Vagina (tissue), 2 donors: ENCODE measurements around the gene RPS6KA2. TPM values are rescaled to one million over a fixed set of nuclear protein-coding genes. Genes with fewer than 3 reads are reported as not detected.

Experiments
- DNase-seq, 2 donors: peaks; one replicate each; pipeline ENCODE4 v3.0.0-alpha.2; 2017; ENCODE audit errors: extremely low spot score in 2 of 2
- H3K27ac ChIP-seq: fragments of 200-600 bp; sonication (generic); one replicate; pipeline ENCODE4 v1.5.1; 2019
- H3K27me3 ChIP-seq: fragments of 200-600 bp; sonication (generic); one replicate; pipeline ENCODE4 v1.5.1; 2019
- H3K36me3 ChIP-seq, 2 donors: fragments of 200-600 bp; sonication (generic); one replicate each; pipeline ENCODE4 v1.5.1; 2017 to 2019
- H3K4me1 ChIP-seq: fragments of 200-600 bp; sonication (generic); one replicate; pipeline ENCODE4 v1.5.1; 2019
- H3K4me3 ChIP-seq, 2 donors: fragments of 200-600 bp; sonication (generic); 1 replicate in 1 of 2; 2 replicates in 1 of 2; pipeline ENCODE4 v1.5.1; 2016 to 2019
- H3K9me3 ChIP-seq: fragments of 200-600 bp; sonication (generic); one replicate; pipeline ENCODE4 v1.5.1; 2019
- CTCF ChIP-seq, 3 experiments: fragments of 450-650 bp in 2 of 3; fragments of 200-600 bp in 1 of 3; sonication (generic) in 1 of 3; IDR thresholded peaks; one replicate each; pipeline ENCODE4 v1.5.1; 2017 to 2019; ENCODE audit warnings: antibody characterized with exemption in 3 of 3, mild to moderate bottlenecking in 2 of 3, moderate library complexity in 2 of 3
- POLR2A ChIP-seq, 2 donors: fragments of 450-650 bp; IDR thresholded peaks; one replicate each; pipeline ENCODE4 v1.6.1; 2017; ENCODE audit warnings: antibody characterized with exemption in 2 of 2, mild to moderate bottlenecking in 2 of 2, moderate library complexity in 2 of 2
- POLR2AphosphoS5 ChIP-seq, 2 donors: sonication (generic); formaldehyde crosslinking; IDR thresholded peaks; one replicate each; pipeline ENCODE4 v1.9.0; 2017; ENCODE audit warnings: antibody characterized with exemption in 2 of 2, mild to moderate bottlenecking in 2 of 2, low read depth in 1 of 2; ENCODE audit not compliant: insufficient read depth in 1 of 2
- intact Hi-C: fragments of 100-400 bp; cut with DNase I; formaldehyde crosslinking; loops from one replicate; pipeline ENCODE4 v1.15.1; 2023
- total RNA-seq: library from RNA; depleted of rRNA; stranded (reverse); fragments of >200 nt; gene quantifications from one replicate; pipeline ENCODE4 v1.2.3, GENCODE V29; 2016

The RPS6KA2 gene
- total RNA-seq, 1 donor from 2014 or later, result 65.1 TPM

GRCh38 chr6:166581091-166581511 is 46.0 kb downstream of the RPS6KA2 start:
- TF ChIP-seq CTCF (IDR thresholded peaks at IDR 0.05), result no peak
- TF ChIP-seq POLR2AphosphoS5 (IDR thresholded peaks at IDR 0.05; ENCODE audit: insufficient read depth in 1 of 2, low read depth in 1 of 2), result no peak
- TF ChIP-seq POLR2A (IDR thresholded peaks at IDR 0.05), result no peak
- Histone ChIP-seq H3K27ac (no peak overlapping the region), H3K9me3 (no peaks in the 10 kb centered on the region), H3K27me3 (no peaks in the 10 kb centered on the region), H3K4me3 (no peak overlapping the region), H3K4me1 (peaks cover 20% of the 10 kb centered on the region), H3K36me3 (no peaks in the 10 kb centered on the region)
- DNase-seq, result peak in 1 of 2 donors; percentile 52
- intact Hi-C loops, result no loop called here

- Histone ChIP-seq H3K4me3 (no peak overlapping the region), H3K27me3 (no peaks in the 10 kb centered on the region), H3K36me3 (no peaks in the 10 kb centered on the region), H3K4me1 (peaks cover 20% of the 10 kb centered on the region), H3K27ac (no peak overlapping the region), H3K9me3 (no peaks in the 10 kb centered on the region)
- intact Hi-C loops, result no loop called here
- DNase-seq, result peak in 1 of 2 donors; percentile 28
- TF ChIP-seq CTCF (IDR thresholded peaks at IDR 0.05) (no peak), POLR2A (IDR thresholded peaks at IDR 0.05) (no peak), POLR2AphosphoS5 (IDR thresholded peaks at IDR 0.05; ENCODE audit: insufficient read depth in 1 of 2, low read depth in 1 of 2) (no peak)
These were observed 46.7 kb downstream of the RPS6KA2 start for GRCh38 chr6:166580076-166581050.

- Histone ChIP-seq H3K27ac (no peak overlapping the region), H3K9me3 (no peaks in the 10 kb centered on the region), H3K4me1 (peaks cover 11% of the 10 kb centered on the region), H3K4me3 (no peak overlapping the region), H3K27me3 (no peaks in the 10 kb centered on the region), H3K36me3 (no peaks in the 10 kb centered on the region)
- no peak for TF ChIP-seq CTCF (IDR thresholded peaks at IDR 0.05)
- TF ChIP-seq POLR2AphosphoS5 (IDR thresholded peaks at IDR 0.05; ENCODE audit: insufficient read depth in 1 of 2, low read depth in 1 of 2), result no peak
- TF ChIP-seq POLR2A (IDR thresholded peaks at IDR 0.05), result no peak
- peak in 1 of 2 donors; percentile 9 for DNase-seq
- intact Hi-C loops, result no loop called here
These were observed 47.7 kb downstream of the RPS6KA2 start for GRCh38 chr6:166579237-166579850.

- Histone ChIP-seq H3K4me1 (peaks cover 7% of the 10 kb centered on the region), H3K27me3 (no peaks in the 10 kb centered on the region), H3K36me3 (no peaks in the 10 kb centered on the region), H3K9me3 (no peaks in the 10 kb centered on the region), H3K4me3 (no peak overlapping the region), H3K27ac (no peak overlapping the region)
- peak in 1 of 2 donors; percentile 52 for DNase-seq
- intact Hi-C loops, result no loop called here
- TF ChIP-seq CTCF (IDR thresholded peaks at IDR 0.05) (no peak), POLR2AphosphoS5 (IDR thresholded peaks at IDR 0.05; ENCODE audit: insufficient read depth in 1 of 2, low read depth in 1 of 2) (no peak), POLR2A (IDR thresholded peaks at IDR 0.05) (no peak)
These were observed 48.4 kb downstream of the RPS6KA2 start for GRCh38 chr6:166578536-166579236.
